ENCODE data around the gene EP400.
"Not testable (repeated sequence)": the region's sequence is repeated elsewhere in the genome, so short reads cannot be mapped to it uniquely, and the experiment has no call there.

Gene EP400

DNA sequence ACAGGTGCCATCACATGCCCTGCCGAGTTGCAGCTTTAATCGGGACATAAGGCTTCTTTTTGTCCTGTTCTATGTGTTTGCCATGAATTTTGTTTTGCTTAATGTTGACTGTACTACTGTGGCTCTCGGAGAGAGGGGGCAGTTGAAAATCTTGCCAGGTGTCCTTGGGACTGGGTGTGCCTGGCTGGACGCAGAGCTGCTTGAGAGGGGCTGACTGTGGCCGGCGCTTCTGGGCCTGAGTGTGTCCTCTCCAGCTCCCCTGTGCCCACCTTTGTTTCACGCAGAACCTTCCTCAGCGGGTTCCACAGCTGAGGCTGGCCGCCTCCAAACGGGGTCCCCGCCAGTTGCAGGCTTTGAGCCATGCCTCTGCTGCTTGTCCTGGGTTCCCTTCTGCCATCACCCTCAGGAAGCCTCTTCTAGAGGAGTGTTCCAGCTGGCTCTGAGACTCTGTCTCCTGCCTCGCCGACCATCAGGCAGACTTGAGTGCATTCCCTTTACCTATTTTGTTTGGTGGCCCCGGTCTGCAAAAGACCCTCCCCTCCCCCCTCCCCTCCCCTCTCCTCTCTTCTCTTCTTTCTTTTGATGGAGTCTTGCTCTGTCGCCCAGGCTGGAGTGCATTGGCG lies 144.6 kb downstream of the EP400 start:
- TF ChIP-seq, protein P1, sequence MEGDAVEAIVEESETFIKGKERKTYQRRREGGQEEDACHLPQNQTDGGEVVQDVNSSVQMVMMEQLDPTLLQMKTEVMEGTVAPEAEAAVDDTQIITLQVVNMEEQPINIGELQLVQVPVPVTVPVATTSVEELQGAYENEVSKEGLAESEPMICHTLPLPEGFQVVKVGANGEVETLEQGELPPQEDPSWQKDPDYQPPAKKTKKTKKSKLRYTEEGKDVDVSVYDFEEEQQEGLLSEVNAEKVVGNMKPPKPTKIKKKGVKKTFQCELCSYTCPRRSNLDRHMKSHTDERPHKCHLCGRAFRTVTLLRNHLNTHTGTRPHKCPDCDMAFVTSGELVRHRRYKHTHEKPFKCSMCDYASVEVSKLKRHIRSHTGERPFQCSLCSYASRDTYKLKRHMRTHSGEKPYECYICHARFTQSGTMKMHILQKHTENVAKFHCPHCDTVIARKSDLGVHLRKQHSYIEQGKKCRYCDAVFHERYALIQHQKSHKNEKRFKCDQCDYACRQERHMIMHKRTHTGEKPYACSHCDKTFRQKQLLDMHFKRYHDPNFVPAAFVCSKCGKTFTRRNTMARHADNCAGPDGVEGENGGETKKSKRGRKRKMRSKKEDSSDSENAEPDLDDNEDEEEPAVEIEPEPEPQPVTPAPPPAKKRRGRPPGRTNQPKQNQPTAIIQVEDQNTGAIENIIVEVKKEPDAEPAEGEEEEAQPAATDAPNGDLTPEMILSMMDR (IDR thresholded peaks at IDR 0.05; ENCODE audit: low read depth, low read length) = no peak
- in situ Hi-C loops (cut with HindIII; ENCODE audit: low sequenced_read_pairs) = no loop called here
- DNase-seq (ENCODE audit: low read depth, low spot score) = no peak

DNA sequence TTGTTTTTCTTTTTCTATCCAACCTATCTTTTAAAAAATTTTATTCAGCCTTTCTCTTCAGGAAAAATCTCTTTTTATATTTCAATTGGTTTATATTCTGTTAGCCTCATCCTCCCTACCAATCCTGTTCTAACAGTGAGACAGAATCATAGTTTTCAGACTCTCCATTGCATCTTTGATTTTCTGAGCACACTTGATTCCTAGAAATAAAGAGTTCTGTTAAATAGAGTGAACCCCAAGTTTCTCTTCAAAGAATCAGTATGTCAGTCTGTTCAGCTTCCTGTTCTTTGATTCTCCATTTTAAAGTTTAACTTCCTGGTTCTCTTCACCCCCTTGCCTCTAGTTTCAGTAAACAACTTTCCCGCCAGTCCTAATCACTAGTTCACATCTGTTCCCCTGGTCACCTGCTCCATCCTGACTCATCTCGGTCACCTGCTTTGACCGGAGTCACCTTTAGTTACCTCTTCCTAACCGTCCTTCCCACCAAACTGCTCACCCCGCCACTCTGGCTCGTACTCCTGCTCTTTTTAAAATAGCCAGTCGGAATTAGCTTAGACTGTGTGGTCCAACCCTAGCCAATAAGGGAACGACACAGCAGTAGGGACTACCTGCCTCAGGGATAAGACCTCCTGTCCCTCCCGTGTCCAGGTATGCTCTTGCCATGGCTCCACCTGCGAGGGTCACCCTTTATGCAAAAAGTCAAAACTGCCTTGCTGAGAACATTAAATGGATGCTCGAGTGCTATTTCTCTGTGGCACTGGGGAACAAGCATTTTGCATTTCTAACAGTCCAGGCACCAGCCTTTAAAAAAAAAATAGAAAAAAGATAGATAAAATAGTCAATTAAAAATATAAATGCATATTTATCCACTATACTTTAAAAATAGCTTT lies 146.0 kb downstream of the EP400 start:
- TF ChIP-seq, protein P1 (IDR thresholded peaks at IDR 0.05; ENCODE audit: low read depth, low read length) = no peak
- no peak for DNase-seq (ENCODE audit: low read depth, low spot score)
- in situ Hi-C loops (cut with HindIII; ENCODE audit: low sequenced_read_pairs) = no loop called here
- H3K4me3 ChIP-seq (ENCODE audit: low read depth, low read length) = no peak overlapping the region

More for the DNA sequence above, 144.6 kb downstream of the EP400 start:
- no peak overlapping the region for H3K4me3 ChIP-seq (ENCODE audit: low read depth, low read length)

DNA sequence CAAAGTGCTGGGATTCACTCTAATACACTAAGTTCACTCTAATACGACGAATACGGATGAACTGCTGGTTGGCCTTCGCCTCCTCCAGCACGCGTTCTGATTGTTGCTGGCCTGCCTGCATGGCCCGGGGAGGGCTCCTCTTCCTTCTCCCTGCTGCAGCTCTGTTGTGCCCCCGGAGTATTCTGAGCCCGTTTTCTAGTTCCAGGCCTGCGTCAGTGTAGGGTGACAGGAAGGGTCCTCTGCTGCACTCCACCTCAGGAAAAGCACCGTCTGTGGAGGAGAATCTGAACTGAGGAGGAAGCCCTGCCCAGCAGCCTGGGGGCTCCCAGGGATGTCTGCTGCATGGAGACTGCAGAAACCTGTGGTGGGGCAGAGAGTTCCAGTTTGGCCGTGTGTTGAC lies 150.0 kb downstream of the EP400 start:
- H3K4me3 ChIP-seq (ENCODE audit: low read depth, low read length) = no peak overlapping the region
- no peak for DNase-seq (ENCODE audit: low read depth, low spot score)
- in situ Hi-C loops (cut with HindIII; ENCODE audit: low sequenced_read_pairs) = no loop called here
- TF ChIP-seq, protein P1 (IDR thresholded peaks at IDR 0.05; ENCODE audit: low read depth, low read length) = no peak

DNA sequence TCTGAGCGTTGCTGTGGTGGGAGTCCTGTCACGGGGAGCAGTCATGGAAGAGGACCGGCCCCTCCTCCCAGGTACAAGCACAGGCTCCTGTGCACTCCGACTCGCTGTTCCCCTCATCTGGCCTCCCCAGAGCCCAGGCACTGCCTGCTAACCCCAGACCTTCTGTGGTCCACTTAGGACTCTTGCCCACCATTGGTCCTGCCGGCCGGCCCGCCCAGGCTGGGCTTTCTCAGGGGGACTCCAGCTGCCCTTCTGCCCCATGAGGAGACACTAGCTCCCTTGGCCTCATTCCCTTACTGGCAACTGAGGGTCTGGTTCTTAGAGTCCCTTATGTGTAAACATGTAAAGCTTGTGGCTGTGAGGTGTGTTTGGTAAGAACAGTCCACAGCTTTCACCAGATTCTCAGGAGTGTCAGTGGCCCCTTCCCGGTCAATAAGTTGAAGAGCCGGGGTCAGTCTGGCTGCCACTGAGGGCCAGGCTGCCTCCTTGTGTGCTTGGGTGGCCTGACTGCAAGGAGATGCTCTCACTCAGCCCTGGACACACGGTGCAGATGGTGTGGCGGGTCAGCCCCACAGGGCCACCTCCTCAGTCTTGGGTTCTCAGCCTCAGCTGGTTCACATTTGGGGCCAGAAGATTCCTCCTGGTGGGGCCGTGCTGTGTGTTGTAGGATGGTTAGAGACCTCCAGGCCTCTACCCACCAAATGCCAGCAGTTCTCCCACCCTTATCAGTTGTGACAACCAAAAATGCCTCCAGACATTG lies 150.7 kb downstream of the EP400 start:
- no peak overlapping the region for H3K4me3 ChIP-seq (ENCODE audit: low read depth, low read length)
- TF ChIP-seq, protein P1 (IDR thresholded peaks at IDR 0.05; ENCODE audit: low read depth, low read length) = no peak
- DNase-seq (ENCODE audit: low read depth, low spot score) = no peak
- in situ Hi-C loops (cut with HindIII; ENCODE audit: low sequenced_read_pairs) = no loop called here

DNA sequence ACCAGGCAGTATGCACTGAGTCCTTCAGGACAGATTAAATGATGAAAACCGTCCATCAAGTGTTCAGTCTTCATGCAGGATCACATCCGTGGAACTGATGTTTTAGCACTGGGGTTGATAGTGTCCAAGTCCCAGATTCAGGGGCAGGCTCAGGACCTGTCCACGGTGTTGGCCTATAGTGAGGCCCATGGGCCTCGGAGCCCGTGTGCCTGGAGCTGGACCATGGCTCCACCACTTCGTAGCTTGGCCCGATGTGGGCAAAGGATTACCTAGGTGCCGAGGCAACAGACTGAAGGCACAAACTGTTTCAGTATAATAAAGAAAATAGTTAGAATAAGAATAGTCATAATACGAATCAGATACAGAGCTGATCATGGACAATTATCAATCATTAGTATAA lies 152.6 kb downstream of the EP400 start:
- H3K4me3 ChIP-seq (ENCODE audit: low read depth, low read length) = no peak overlapping the region
- in situ Hi-C loops (cut with HindIII; ENCODE audit: low sequenced_read_pairs) = no loop called here
- TF ChIP-seq, protein P1 (IDR thresholded peaks at IDR 0.05; ENCODE audit: low read depth, low read length) = no peak
- DNase-seq (ENCODE audit: low read depth, low spot score) = no peak

DNA sequence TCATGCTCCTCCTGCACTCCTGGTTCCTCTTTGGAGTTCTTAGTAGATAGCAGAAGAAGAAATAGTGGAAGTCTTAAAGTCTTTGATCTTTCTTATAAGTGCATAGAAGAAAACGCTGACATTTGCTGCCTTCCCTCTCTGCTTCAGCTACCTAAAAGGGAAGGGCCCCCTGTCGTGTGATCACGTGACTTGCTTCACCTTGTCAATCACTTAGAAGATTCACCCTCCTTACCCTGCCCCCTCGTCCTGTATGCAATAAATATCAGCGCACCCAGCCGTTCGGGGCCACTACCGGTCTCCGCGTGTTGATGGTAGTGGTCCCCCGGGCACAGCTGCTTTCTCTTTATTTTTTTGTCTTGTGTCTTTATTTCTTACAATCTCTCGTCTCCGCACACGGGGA lies 153.3 kb downstream of the EP400 start:
- DNase-seq (ENCODE audit: low read depth, low spot score); in situ Hi-C loops (cut with HindIII; ENCODE audit: low sequenced_read_pairs); H3K4me3 ChIP-seq (ENCODE audit: low read depth, low read length): not testable (repeated sequence)
